LNCaP clone FGC (cell line): ENCODE data around the gene HSPG2.

Source experiments
- DNase-seq: peaks from one replicate; pipeline ENCODE4 v3.0.0-alpha.2; 2011; ENCODE audit warnings: low read depth
- H3K4me3 ChIP-seq: 2 replicates; pipeline ENCODE4 v1.5.1; 2011; ENCODE audit warnings: mild to moderate bottlenecking, low read depth, low read length, control low read depth
- CTCF ChIP-seq: IDR thresholded peaks from 2 replicates; pipeline ENCODE4 v1.5.1; 2012; ENCODE audit warnings: mild to moderate bottlenecking; ENCODE audit not compliant: control insufficient read depth, insufficient read depth; ENCODE audit errors: extremely low read depth

HSPG2 gene

GRCh38 chr1:21853131-21853427, 84.0 kb downstream of the HSPG2 start:
- TF ChIP-seq CTCF: no peak
- no peak for DNase-seq
- no peak overlapping the region for H3K4me3 ChIP-seq

GRCh38 chr1:21852282-21853130, 84.6 kb downstream of the HSPG2 start:
- no peak for DNase-seq
- no peak for TF ChIP-seq CTCF
- no peak overlapping the region for H3K4me3 ChIP-seq

- no peak for TF ChIP-seq CTCF
- H3K4me3 ChIP-seq: no peak overlapping the region
- no peak for DNase-seq
These were observed 85.5 kb downstream of the HSPG2 start for GRCh38 chr1:21851430-21852250.

- no peak for TF ChIP-seq CTCF
- DNase-seq: no peak
- H3K4me3 ChIP-seq: no peak overlapping the region
These were observed 87.1 kb downstream of the HSPG2 start for GRCh38 chr1:21849909-21850576.

- DNase-seq: no peak
- no peak for TF ChIP-seq CTCF
- no peak overlapping the region for H3K4me3 ChIP-seq
These were observed 88.5 kb downstream of the HSPG2 start for GRCh38 chr1:21848524-21849174.
